ENCODE measurements around the gene WBP2NL. TPM values are rescaled to one million over a fixed set of nuclear protein-coding genes. Genes with fewer than 3 reads are reported as not detected.
A peak's percentile ranks its signal among the peaks of the same experiment; 100 is the strongest.

Gene WBP2NL
- total and polyA plus RNA-seq, 2 of the 8 experiments (the other 6 are each of a cell fraction or from before 2014, with no cell fraction given): not detected

DNA sequence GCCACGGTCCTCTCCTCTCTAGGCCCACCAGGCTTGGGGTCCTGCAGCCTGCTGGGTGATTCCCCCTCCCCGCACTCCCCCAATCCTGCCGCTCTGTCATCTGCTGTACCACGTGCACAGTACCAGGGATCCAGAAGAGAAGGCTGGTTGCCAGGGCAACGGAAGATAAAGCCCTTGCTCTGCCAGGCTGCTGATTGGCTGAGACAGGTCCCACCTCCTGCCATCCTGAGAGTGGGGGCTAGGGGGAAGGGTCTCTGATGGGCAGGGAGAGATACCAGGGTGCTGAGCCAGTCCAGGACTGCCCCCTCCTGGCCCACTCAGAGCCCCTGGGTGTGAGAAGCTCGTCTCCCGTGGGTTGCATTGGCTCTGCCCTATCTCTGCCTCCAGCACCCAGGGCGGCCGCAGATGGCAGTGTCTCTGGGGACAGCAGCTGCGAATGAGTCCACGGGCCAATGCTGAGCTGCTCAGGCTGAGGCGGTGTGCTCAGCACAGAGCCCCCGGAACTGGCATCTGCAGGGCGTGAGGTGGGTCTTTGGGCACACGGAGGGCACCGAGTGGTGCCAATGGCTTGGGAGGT, 46.6 kb upstream of the WBP2NL start, which contains the start of gene SMIM45 (continued):
- no peak for TF ChIP-seq CBX8 (IDR thresholded peaks at IDR 0.05; ENCODE audit: borderline replicate concordance, low read depth, low read length)
- TF ChIP-seq, protein P1, sequence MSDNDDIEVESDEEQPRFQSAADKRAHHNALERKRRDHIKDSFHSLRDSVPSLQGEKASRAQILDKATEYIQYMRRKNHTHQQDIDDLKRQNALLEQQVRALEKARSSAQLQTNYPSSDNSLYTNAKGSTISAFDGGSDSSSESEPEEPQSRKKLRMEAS (IDR thresholded peaks at IDR 0.05): peak; percentile 70
- TF ChIP-seq, protein P2, sequence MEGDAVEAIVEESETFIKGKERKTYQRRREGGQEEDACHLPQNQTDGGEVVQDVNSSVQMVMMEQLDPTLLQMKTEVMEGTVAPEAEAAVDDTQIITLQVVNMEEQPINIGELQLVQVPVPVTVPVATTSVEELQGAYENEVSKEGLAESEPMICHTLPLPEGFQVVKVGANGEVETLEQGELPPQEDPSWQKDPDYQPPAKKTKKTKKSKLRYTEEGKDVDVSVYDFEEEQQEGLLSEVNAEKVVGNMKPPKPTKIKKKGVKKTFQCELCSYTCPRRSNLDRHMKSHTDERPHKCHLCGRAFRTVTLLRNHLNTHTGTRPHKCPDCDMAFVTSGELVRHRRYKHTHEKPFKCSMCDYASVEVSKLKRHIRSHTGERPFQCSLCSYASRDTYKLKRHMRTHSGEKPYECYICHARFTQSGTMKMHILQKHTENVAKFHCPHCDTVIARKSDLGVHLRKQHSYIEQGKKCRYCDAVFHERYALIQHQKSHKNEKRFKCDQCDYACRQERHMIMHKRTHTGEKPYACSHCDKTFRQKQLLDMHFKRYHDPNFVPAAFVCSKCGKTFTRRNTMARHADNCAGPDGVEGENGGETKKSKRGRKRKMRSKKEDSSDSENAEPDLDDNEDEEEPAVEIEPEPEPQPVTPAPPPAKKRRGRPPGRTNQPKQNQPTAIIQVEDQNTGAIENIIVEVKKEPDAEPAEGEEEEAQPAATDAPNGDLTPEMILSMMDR (IDR thresholded peaks at IDR 0.05; ENCODE audit: control extremely low read depth in 1 of 3, insufficient read depth in 1 of 3, low read depth in 1 of 3, low read length in 3 of 3): peak in 2 of 3 experiments; percentile 8 to 11; a peak in 2 of 4 replicates

Data from H1 (cell line).